Neural progenitor cell (in vitro differentiated cells): Measurements from ENCODE around the gene SLC28A1. TPM values are rescaled to one million over a fixed set of nuclear protein-coding genes. Genes with fewer than 3 reads are reported as not detected.

ENCODE experiments used
- DNase-seq: peaks from one replicate; pipeline ENCODE4 v3.0.0-alpha.2; 2016; ENCODE audit warnings: low spot score
- H2AFZ ChIP-seq: fragments of 200-600 bp; sonication (generic); replicated peaks from 2 replicates; pipeline ENCODE4 v1.6.1; 2016; ENCODE audit warnings: antibody characterized with exemption
- H3F3A ChIP-seq: fragments of 200-600 bp; sonication (generic); 2 replicates; pipeline ENCODE4 v1.6.1; 2016; ENCODE audit warnings: antibody characterized with exemption, low read depth
- H3K27ac ChIP-seq: fragments of 200-600 bp; sonication (generic); 2 replicates; pipeline ENCODE4 v1.5.1; 2016; ENCODE audit warnings: mild to moderate bottlenecking
- H3K27me3 ChIP-seq: fragments of 200-600 bp; sonication (generic); 2 replicates; pipeline ENCODE4 v1.6.1; 2016; ENCODE audit warnings: mild to moderate bottlenecking, moderate library complexity
- H3K36me3 ChIP-seq: fragments of 200-600 bp; sonication (generic); 2 replicates; pipeline ENCODE4 v1.5.1; 2016
- H3K4me1 ChIP-seq: fragments of 200-600 bp; sonication (generic); 2 replicates; pipeline ENCODE4 v1.6.1; 2016; ENCODE audit warnings: mixed run types
- H3K4me2 ChIP-seq: fragments of 200-600 bp; sonication (generic); 2 replicates; pipeline ENCODE4 v1.6.1; 2016
- H3K4me3 ChIP-seq: fragments of 200-600 bp; sonication (generic); 2 replicates; pipeline ENCODE4 v1.5.1; 2016
- H3K79me2 ChIP-seq: fragments of 200-600 bp; sonication (generic); 2 replicates; pipeline ENCODE4 v1.6.1; 2016; ENCODE audit warnings: low read depth
- H3K9ac ChIP-seq: fragments of 200-600 bp; sonication (generic); 2 replicates; pipeline ENCODE4 v1.6.1; 2016
- H3K9me3 ChIP-seq: fragments of 200-600 bp; sonication (generic); 2 replicates; pipeline ENCODE4 v1.5.1; 2016; ENCODE audit warnings: low read depth
- H4K20me1 ChIP-seq: fragments of 200-600 bp; sonication (generic); 2 replicates; pipeline ENCODE4 v1.6.1; 2016; ENCODE audit warnings: low read depth
- H3K27ac Mint-ChIP-seq: 3 replicates; pipeline ENCODE4 v1.8.0; 2021; ENCODE audit warnings: mixed read lengths
- H3K27me3 Mint-ChIP-seq: 2 replicates; pipeline ENCODE4 v1.8.0; 2022; ENCODE audit warnings: low read depth, mild to moderate bottlenecking, inconsistent platforms, moderate library complexity, mixed read lengths; ENCODE audit not compliant: insufficient read depth
- H3K36me3 Mint-ChIP-seq: 3 replicates; pipeline ENCODE4 v1.8.0; 2021; ENCODE audit warnings: mixed read lengths
- H3K4me1 Mint-ChIP-seq: 3 replicates; pipeline ENCODE4 v1.8.0; 2021; ENCODE audit warnings: mixed read lengths
- H3K4me3 Mint-ChIP-seq: 3 replicates; pipeline ENCODE4 v1.8.0; 2021; ENCODE audit warnings: mild to moderate bottlenecking, moderate library complexity, mixed read lengths
- H3K9me3 Mint-ChIP-seq: 3 replicates; pipeline ENCODE4 v1.8.0; 2020; ENCODE audit warnings: mixed read lengths
- CTCF ChIP-seq: fragments of 200-600 bp; sonication (generic); IDR thresholded peaks from 2 replicates; pipeline ENCODE4 v1.5.1; 2017; ENCODE audit warnings: antibody characterized with exemption, mild to moderate bottlenecking
- EZH2 ChIP-seq: fragments of 200-600 bp; sonication (generic); IDR thresholded peaks from 2 replicates; pipeline ENCODE4 v1.6.1; 2017; ENCODE audit warnings: antibody characterized with exemption, mild to moderate bottlenecking, moderate library complexity
- EZH2phosphoT487 ChIP-seq: fragments of 200-600 bp; sonication (generic); IDR thresholded peaks from 2 replicates; pipeline ENCODE4 v1.6.1; 2017; ENCODE audit warnings: antibody characterized with exemption
- total RNA-seq: library from RNA; depleted of rRNA; stranded (reverse); fragments of >200 nt; gene quantifications from 2 replicates; pipeline ENCODE4 v1.2.3, GENCODE V29; 2015; ENCODE audit warnings: low replicate concordance

The SLC28A1 gene
- total RNA-seq, 1 donor from 2014 or later, result not detected

- no peak overlapping the region for H2AFZ ChIP-seq
- H3K4me1 Mint-ChIP-seq, result no peaks in the 10 kb centered on the region
- DNase-seq, result no peak
These were observed 1.3 kb downstream of the SLC28A1 start for GRCh38 chr15:84885801-84886200.

GRCh38 chr15:84886211-84886983, 1.9 kb downstream of the SLC28A1 start:
- H2AFZ ChIP-seq, result no peak overlapping the region
- Mint-ChIP-seq H3K27ac (no peak overlapping the region), H3K4me3 (no peak overlapping the region), H3K4me1 (no peaks in the 10 kb centered on the region), H3K9me3 (no peaks in the 10 kb centered on the region), H3K36me3 (no peaks in the 10 kb centered on the region), H3K27me3 (peaks cover 8% of the 10 kb centered on the region)
- H4K20me1 ChIP-seq, result no peaks in the 10 kb centered on the region
- no peaks in the 10 kb centered on the region for H3F3A ChIP-seq
- H3K4me3 ChIP-seq, result no peak overlapping the region
- H3K27me3 ChIP-seq, result no peaks in the 10 kb centered on the region
- H3K36me3 ChIP-seq, result no peaks in the 10 kb centered on the region
- H3K9ac ChIP-seq, result no peak overlapping the region
- no peak overlapping the region for H3K4me2 ChIP-seq
- no peak overlapping the region for H3K27ac ChIP-seq
- no peaks in the 10 kb centered on the region for H3K79me2 ChIP-seq
- TF ChIP-seq EZH2phosphoT487 (no peak), CTCF (no peak), EZH2 (no peak)
- no peak for DNase-seq
- no peaks in the 10 kb centered on the region for H3K9me3 ChIP-seq
- no peaks in the 10 kb centered on the region for H3K4me1 ChIP-seq

More at GRCh38 chr15:84885801-84886200, 1.3 kb downstream of the SLC28A1 start:
- no peak overlapping the region for H3K4me2 ChIP-seq
- no peak overlapping the region for H3K9ac ChIP-seq
- no peak overlapping the region for H3K27ac ChIP-seq
- no peak for TF ChIP-seq CTCF
- no peak for TF ChIP-seq EZH2
- TF ChIP-seq EZH2phosphoT487, result no peak
- no peak overlapping the region for H3K4me3 ChIP-seq
- H4K20me1 ChIP-seq, result no peaks in the 10 kb centered on the region
- H3K36me3 ChIP-seq, result no peaks in the 10 kb centered on the region
- H3K27me3 ChIP-seq, result no peaks in the 10 kb centered on the region
- no peaks in the 10 kb centered on the region for H3K9me3 ChIP-seq
- H3K9me3 Mint-ChIP-seq, result no peaks in the 10 kb centered on the region
- peaks cover 5% of the 10 kb centered on the region for H3K27me3 Mint-ChIP-seq
- no peaks in the 10 kb centered on the region for H3K36me3 Mint-ChIP-seq
- H3K4me1 ChIP-seq, result no peaks in the 10 kb centered on the region
- no peak overlapping the region for H3K27ac Mint-ChIP-seq
- no peaks in the 10 kb centered on the region for H3K79me2 ChIP-seq
- H3K4me3 Mint-ChIP-seq, result no peak overlapping the region
- no peaks in the 10 kb centered on the region for H3F3A ChIP-seq

GRCh38 chr15:84886984-84887299, 2.5 kb downstream of the SLC28A1 start:
- TF ChIP-seq CTCF (no peak), EZH2 (no peak), EZH2phosphoT487 (no peak)

More at GRCh38 chr15:84886984-84887299, 2.5 kb downstream of the SLC28A1 start:
- H2AFZ ChIP-seq, result no peak overlapping the region
- no peak overlapping the region for H3K9ac ChIP-seq
- no peak overlapping the region for H3K4me2 ChIP-seq
- Mint-ChIP-seq H3K36me3 (no peaks in the 10 kb centered on the region), H3K27ac (no peak overlapping the region), H3K4me3 (no peak overlapping the region), H3K9me3 (no peaks in the 10 kb centered on the region), H3K4me1 (no peaks in the 10 kb centered on the region), H3K27me3 (peaks cover 11% of the 10 kb centered on the region)
- H3K4me1 ChIP-seq, result no peaks in the 10 kb centered on the region
- no peaks in the 10 kb centered on the region for H3K9me3 ChIP-seq
- H3K36me3 ChIP-seq, result no peaks in the 10 kb centered on the region
- no peak for DNase-seq
- H3F3A ChIP-seq, result no peaks in the 10 kb centered on the region
- H3K27me3 ChIP-seq, result no peaks in the 10 kb centered on the region
- H3K4me3 ChIP-seq, result no peak overlapping the region
- no peaks in the 10 kb centered on the region for H3K79me2 ChIP-seq
- no peak overlapping the region for H3K27ac ChIP-seq
- no peaks in the 10 kb centered on the region for H4K20me1 ChIP-seq
